ENCODE measurements around the gene SH3D19.

SH3D19 gene

DNA sequence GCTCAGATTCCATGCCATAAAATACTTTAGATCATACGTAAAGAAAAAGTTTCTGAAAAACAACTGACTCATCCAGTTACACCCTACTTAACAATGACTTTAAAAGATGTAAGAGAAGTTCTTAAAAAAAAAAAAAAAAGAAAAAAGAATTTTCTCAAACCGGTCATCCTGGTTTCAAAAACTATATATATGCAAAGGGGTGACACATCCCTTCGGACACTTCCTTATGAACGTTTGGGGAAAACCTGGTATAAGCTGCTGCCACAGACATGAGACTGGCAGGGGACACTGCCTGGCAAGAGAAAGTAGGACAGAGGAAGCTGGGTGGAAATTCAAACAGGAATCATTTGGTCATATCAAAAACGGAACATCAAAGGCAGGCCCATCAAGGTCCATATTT is 129.6 kb downstream of the SH3D19 start:
- no peak for DNase-seq (ENCODE audit: low read depth)

GRCh38 chr4:151193414-151193813 is 132.0 kb downstream of the SH3D19 start:
- no peak for DNase-seq (ENCODE audit: low read depth)

GRCh38 chr4:151192556-151193235 is 132.7 kb downstream of the SH3D19 start:
- no peak for DNase-seq (ENCODE audit: low read depth)

- no peak for DNase-seq (ENCODE audit: low read depth)
Observed at GRCh38 chr4:151184523-151185458, 140.6 kb downstream of the SH3D19 start.

- no peak for DNase-seq (ENCODE audit: low read depth)
Observed at GRCh38 chr4:151182455-151182996, 142.9 kb downstream of the SH3D19 start.

GRCh38 chr4:151176685-151177084 is 148.7 kb downstream of the SH3D19 start:
- no peak for DNase-seq (ENCODE audit: low read depth)

- no peak for DNase-seq (ENCODE audit: low read depth)
Observed at GRCh38 chr4:151175754-151176631, 149.4 kb downstream of the SH3D19 start.

DNA sequence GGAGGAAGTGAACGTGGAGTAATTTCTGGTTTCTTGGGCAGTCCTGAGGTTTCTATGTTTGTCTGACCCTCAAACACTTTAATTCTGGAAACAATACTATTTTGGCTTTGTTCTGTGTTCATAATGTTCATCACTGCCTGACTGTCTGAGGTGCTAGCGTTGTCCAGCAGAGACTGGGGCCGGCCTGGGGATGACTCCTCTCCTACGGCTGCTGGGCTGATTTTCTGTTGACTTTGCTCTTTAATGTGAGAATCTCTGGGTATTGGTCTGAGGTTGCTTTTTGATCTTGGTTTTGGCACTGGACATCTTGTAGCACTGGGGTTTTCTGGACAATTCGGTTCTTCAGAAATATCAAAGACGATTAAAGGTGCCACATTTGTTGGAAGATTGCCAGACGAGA is 150.2 kb downstream of the SH3D19 start:
- DNase-seq (ENCODE audit: low read depth) = no peak

- DNase-seq (ENCODE audit: low read depth) = no peak
Observed at GRCh38 chr4:151174784-151175183, 150.6 kb downstream of the SH3D19 start.

- DNase-seq (ENCODE audit: low read depth) = no peak
Observed at GRCh38 chr4:151173871-151174270, 151.5 kb downstream of the SH3D19 start.

DNA sequence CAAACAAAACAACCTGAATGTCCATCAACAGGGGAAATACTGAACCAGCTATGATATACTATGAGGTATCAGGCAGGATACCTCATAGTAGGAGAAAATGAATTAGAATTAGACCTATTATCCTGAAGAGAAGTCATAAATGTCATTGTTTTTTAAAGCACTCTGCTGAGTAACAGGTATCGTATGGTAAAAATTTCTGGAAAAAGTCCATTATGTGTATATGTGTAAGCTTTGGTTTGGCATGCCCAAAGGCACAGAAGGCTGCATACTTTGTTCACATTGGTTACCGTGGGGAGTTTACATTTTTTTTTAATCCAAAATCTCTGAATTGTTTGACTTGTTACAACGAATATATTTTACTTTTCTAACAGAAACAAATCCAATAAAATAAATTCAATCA is 155.5 kb downstream of the SH3D19 start:
- DNase-seq (ENCODE audit: low read depth) = no peak

DNA sequence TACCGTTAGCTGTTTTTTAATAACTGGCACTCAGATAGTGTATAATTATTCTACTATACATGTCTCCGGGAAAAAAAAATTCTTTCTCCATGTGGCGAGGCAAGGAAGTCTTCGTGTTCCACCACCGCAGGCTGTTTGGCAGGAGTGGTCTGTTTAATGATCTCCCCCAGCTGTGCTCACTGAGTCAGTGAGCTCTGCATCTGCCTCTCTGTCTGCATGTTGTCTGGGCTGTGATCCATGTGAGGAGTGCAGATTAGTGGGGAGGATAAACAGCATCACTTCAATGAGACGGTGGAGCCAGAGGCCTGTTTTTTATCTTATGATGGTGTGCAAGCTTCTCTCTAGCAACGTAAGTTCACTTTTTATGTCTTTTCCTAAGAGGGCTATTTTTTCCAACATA is 156.2 kb downstream of the SH3D19 start:
- no peak for DNase-seq (ENCODE audit: low read depth)

DNA sequence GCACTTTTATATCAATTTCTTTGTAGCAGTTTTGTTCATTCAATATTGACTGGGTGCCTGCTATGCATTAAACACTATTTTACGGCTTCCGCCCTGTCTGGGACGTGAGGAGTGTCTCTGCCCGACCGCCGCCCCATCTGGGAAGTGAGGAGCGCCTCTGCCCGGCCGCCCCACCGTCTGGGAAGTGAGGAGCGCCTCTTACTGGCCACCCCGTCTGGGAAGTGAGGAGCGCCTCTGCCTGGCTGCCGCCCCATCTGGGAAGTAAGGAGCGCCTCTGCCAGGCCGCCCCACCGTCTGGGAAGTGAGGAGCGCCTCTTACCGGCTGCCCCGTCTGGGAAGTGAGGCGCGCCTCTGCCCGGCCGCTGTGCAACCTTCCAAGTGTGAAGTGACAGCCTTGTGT is 157.8 kb downstream of the SH3D19 start:
- DNase-seq (ENCODE audit: low read depth) = no peak

GRCh38 chr4:151166636-151167035 is 158.8 kb downstream of the SH3D19 start:
- DNase-seq (ENCODE audit: low read depth) = no peak

- DNase-seq (ENCODE audit: low read depth) = no peak
Observed at GRCh38 chr4:151165205-151166000, 160.0 kb downstream of the SH3D19 start.

DNA sequence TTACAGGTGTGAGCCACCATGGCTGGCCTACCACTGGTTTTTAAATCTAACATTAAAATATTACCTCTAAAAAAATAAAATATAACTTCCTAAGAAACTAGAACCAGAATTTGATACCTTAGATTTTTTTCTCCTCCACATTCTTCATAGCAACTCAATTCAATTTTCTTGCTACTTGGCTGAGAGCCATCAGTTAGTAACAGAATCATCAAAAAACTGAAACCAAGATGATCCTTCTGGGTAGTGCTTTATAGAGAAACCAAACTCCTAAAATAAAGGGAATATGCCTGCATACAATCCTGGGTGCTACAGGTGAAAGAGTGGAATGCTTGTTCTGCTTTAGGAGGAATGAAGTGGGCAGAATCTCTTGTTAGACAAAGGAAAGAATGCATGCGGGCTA is 161.6 kb downstream of the SH3D19 start:
- no peak for DNase-seq (ENCODE audit: low read depth)

DNA sequence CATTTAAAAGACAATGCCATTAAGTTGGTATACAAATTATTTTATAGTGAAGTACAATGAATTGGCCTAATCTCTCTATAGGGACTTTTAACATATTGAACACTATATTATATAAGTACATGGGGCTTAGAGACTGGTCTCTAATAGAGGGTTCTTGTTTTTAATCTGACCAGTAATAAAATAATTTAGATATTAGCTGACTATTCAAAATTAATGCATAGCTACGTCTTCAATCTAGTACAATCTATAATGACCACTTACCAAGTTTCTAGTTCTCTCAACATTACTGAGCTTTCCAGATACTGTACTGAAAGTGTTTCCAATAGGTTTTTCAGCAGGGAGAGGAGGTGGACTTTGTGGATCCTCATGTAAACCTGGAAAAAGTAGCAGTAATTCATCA is 166.4 kb downstream of the SH3D19 start:
- no peak for DNase-seq (ENCODE audit: low read depth)

DNA sequence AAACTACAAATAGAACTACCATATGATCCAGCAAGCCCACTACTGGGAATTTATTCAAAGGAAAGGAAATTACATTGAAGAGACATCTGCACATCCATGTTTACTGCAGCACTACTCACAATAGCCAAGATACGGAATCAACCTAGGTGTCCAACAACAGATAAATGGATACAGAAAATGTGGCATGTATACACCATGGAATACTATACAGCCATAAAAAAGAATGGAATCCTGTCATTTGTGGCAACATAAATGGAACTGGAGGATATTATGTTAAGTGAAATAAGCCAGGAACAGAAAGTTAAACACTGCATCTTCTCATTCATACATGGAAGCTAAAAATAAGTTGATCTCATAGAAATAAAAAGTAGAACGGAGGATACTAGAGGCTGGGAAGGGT is 167.9 kb downstream of the SH3D19 start:
- no peak for DNase-seq (ENCODE audit: low read depth)

- DNase-seq (ENCODE audit: low read depth) = no peak
Observed at GRCh38 chr4:151153585-151153984, 171.8 kb downstream of the SH3D19 start.

DNA sequence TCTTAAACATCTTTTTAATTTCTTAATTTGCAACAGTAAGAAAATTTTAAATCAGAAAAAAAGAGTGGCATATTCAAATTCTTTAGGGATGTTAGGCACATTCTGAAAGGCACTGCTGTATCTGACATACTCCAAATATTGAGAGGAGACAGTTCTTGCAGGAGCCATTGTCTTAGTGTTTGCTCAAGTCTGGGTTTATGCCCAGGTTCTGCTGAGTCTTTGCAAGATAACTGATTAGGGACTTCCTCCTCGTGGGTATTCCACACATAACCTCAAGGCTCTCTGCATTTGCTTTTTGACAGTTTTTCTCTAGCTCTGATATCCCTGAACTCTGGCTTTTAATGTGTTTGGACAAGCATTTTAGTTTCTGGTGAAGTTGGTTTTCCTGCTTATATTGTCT is 173.4 kb downstream of the SH3D19 start:
- DNase-seq (ENCODE audit: low read depth) = no peak
